ENCODE data around the gene TSPOAP1. TPM values are rescaled to one million over a fixed set of nuclear protein-coding genes. Genes with fewer than 3 reads are reported as not detected.

Gene TSPOAP1
- total RNA-seq, 1 experiment from 2014 or later: 10.9 TPM

GRCh38 chr17:58306131-58306951 is 22.3 kb downstream of the TSPOAP1 start (continued):
- TF ChIP-seq CBFB (CRISPR knock-in tag; IDR thresholded peaks at IDR 0.05; ENCODE audit: low read depth) (no peak), FOXP4 (CRISPR knock-in tag; IDR thresholded peaks at IDR 0.05) (no peak), CDX4 (CRISPR knock-in tag; IDR thresholded peaks at IDR 0.05; ENCODE audit: borderline replicate concordance) (no peak), IRF1 (CRISPR knock-in tag; IDR thresholded peaks at IDR 0.05) (no peak)

GRCh38 chr17:58305626-58306025 is 23.0 kb downstream of the TSPOAP1 start:
- Mint-ChIP-seq H3K4me3 (no peak overlapping the region), H3K9me3 (no peaks in the 10 kb centered on the region), H3K4me1 (peaks cover 11% of the 10 kb centered on the region), H3K36me3 (no peaks in the 10 kb centered on the region), H3K27me3 (ENCODE audit: low read depth) (no peaks in the 10 kb centered on the region; the same call in 1 of the 2 replicates), H3K27ac (no peak overlapping the region)
- DNase-seq (ENCODE audit: low spot score) (no peak), ATAC-seq (no peak)
- CTCF ChIA-PET: interaction anchor here (0.9 to 7.1 kb wide), 10 partner anchors 11 to 208 kb away, joined by 3 to 97 read pairs (median 4); no protein-coding TSS in a partner anchor
- TF ChIP-seq KAT7 (CRISPR knock-in tag; IDR thresholded peaks at IDR 0.05; ENCODE audit: borderline replicate concordance): no peak
- POLR2A ChIA-PET: no interaction called here

- CTCF ChIA-PET: interaction anchor here (0.9 to 7.1 kb wide), 16 partner anchors 12 to 209 kb away, joined by 3 to 97 read pairs (median 6); partner anchors contain the start of genes MPO and RNF43
- DNase-seq (ENCODE audit: low spot score) (no peak), ATAC-seq (no peak)
- Mint-ChIP-seq H3K27me3 (ENCODE audit: low read depth) (no peaks in the 10 kb centered on the region; the same call in 1 of the 2 replicates), H3K36me3 (no peaks in the 10 kb centered on the region), H3K4me3 (no peak overlapping the region), H3K9me3 (no peaks in the 10 kb centered on the region), H3K4me1 (peaks cover 11% of the 10 kb centered on the region), H3K27ac (no peak overlapping the region)
- POLR2A ChIA-PET: no interaction called here
- TF ChIP-seq EMX1 (CRISPR knock-in tag; IDR thresholded peaks at IDR 0.05) (no peak), ZNF512 (CRISPR knock-in tag; IDR thresholded peaks at IDR 0.05; ENCODE audit: borderline replicate concordance) (no peak)
These were observed 23.7 kb downstream of the TSPOAP1 start for GRCh38 chr17:58304750-58305486.

- no peak overlapping the region for H3K27ac Mint-ChIP-seq
- H3K36me3 Mint-ChIP-seq: no peaks in the 10 kb centered on the region
- peak; percentile 74 for DNase-seq (ENCODE audit: low spot score)
- no peak overlapping the region for H3K4me3 Mint-ChIP-seq
- H3K9me3 Mint-ChIP-seq: no peaks in the 10 kb centered on the region
- H3K4me1 Mint-ChIP-seq: peaks cover 11% of the 10 kb centered on the region
- H3K27me3 Mint-ChIP-seq (ENCODE audit: low read depth): no peaks in the 10 kb centered on the region; the same call in 1 of the 2 replicates
- ChIA-PET CTCF (interaction anchor here (0.6 to 7.1 kb wide), 19 partner anchors 12 to 209 kb away, joined by 3 to 97 read pairs (median 6); partner anchors contain the start of genes MPO and RNF43), POLR2A (interaction anchor here (1.0 kb wide), 1 partner anchor 20 kb away, joined by 3 read pairs; no protein-coding TSS in a partner anchor)
- ATAC-seq: peak; percentile 76
- TF ChIP-seq ERG (CRISPR knock-in tag; IDR thresholded peaks at IDR 0.05) (0 out of 2 replicates have a peak, but pooled peaks have one; percentile 22), PREB (CRISPR knock-in tag; IDR thresholded peaks at IDR 0.05; ENCODE audit: borderline replicate concordance) (no peak), MLX (CRISPR knock-in tag; IDR thresholded peaks at IDR 0.05) (no peak), MAX (CRISPR knock-in tag; IDR thresholded peaks at IDR 0.05) (peak; percentile 27; the same call in 1 of the 2 replicates), ZSCAN18 (CRISPR knock-in tag; IDR thresholded peaks at IDR 0.05) (no peak)
These were observed 24.4 kb downstream of the TSPOAP1 start for GRCh38 chr17:58303971-58304749.

Data from WTC11 (cell line).